ENCODE results near the gene HSD17B12.

Gene HSD17B12

DNA sequence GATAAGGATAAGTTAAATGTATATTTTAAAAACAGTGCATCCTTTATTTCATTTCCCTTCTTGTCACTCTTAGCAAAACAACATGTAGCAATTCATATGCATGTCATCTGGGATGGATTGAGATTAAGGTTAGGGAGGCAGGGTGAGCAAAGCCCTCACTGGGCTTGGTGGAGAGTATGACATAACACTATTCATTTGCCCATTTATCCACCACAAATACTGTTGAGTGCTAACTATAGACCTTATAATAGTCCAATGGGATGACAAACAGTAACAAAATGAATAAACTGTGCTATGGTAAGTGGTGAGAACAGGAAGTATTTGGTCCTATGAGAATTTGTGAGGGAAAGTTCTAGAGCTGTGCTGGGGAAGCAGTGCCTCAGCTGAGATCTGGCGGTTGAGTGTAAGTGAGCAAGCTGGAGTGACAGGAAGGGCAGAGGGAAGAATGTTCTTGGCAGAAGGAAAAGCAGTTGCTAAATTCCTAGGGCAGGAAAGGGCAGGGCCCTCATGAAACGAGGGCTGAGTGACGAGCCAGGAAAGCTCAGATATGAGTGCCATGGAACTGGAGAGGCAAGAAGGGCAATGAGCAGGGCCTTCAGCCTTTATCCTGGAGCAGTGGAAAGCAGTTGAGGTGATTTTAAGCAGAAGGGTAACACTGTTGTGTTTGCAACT lies 6.7 kb downstream of the HSD17B12 start:
- WGBS, 2 experiments = 88 to 89% methylated on average over 3 of the region's 3 CpGs
- no peaks in the 10 kb centered on the region for H3K9me3 ChIP-seq (ENCODE audit: control insufficient read depth, low read length)
- no peaks in the 10 kb centered on the region for H3K36me3 ChIP-seq (ENCODE audit: control insufficient read depth, insufficient read depth, low read length)
- H3K27ac ChIP-seq (ENCODE audit: insufficient read depth, low read depth, low read length, poor library complexity, severe bottlenecking) = no peak overlapping the region
- no peaks in the 10 kb centered on the region for H3K27me3 ChIP-seq (ENCODE audit: control insufficient read depth, insufficient read depth, low read length, poor library complexity, severe bottlenecking)
- no peaks in the 10 kb centered on the region for H3K4me1 ChIP-seq (ENCODE audit: control insufficient read depth, insufficient read depth, low read length)
- no peak overlapping the region for H3K4me3 ChIP-seq (ENCODE audit: insufficient read depth, low read depth, low read length)

DNA sequence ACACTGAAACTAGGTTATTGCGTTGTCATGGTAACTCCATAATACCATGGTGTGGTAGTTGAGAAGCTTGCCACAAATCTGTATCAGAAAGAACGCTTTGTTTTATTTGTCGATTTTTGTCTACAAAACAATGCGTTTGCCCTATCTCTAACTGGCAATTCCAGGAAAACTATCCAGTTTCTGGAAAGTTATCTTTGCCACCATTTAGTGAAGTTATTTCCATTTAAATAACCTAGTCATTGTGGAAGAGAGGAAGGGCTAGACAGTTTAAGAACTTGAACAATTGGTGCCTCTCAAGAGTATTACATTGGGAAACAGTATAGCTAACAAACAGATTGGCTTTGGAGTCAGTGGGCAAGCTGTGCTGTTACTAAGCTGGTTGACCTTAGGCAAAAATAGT lies 7.9 kb downstream of the HSD17B12 start:
- H3K4me3 ChIP-seq (ENCODE audit: insufficient read depth, low read depth, low read length) = no peak overlapping the region
- H3K9me3 ChIP-seq (ENCODE audit: control insufficient read depth, low read length) = no peaks in the 10 kb centered on the region
- H3K4me1 ChIP-seq (ENCODE audit: control insufficient read depth, insufficient read depth, low read length) = no peaks in the 10 kb centered on the region
- H3K27ac ChIP-seq (ENCODE audit: insufficient read depth, low read depth, low read length, poor library complexity, severe bottlenecking) = no peak overlapping the region
- no peaks in the 10 kb centered on the region for H3K27me3 ChIP-seq (ENCODE audit: control insufficient read depth, insufficient read depth, low read length, poor library complexity, severe bottlenecking)
- WGBS, 2 experiments = 70 to 74% methylated on average over 4 of the region's 4 CpGs
- H3K36me3 ChIP-seq (ENCODE audit: control insufficient read depth, insufficient read depth, low read length) = no peaks in the 10 kb centered on the region

DNA sequence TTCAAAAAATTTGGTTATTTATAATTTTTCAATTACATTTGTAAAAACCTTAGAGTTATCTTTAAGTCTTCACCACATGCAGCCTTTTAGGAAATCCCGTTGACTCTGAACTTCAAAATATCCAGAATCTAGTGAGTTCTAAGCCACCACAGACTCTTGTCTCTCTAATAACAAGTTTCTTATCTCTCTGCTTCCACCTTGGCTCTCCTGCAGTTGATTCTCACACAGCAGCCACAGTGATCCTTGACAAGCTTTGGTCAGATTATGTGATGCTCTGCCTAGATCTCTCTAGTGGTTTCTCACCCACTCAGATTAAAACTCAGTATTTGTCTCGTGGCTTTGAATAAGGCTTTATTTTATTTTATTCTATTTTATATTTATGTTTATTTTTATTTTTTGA lies 8.6 kb downstream of the HSD17B12 start:
- Histone ChIP-seq H3K27ac (ENCODE audit: insufficient read depth, low read depth, low read length, poor library complexity, severe bottlenecking) (no peak overlapping the region), H3K4me3 (ENCODE audit: insufficient read depth, low read depth, low read length) (no peak overlapping the region), H3K36me3 (ENCODE audit: control insufficient read depth, insufficient read depth, low read length) (no peaks in the 10 kb centered on the region), H3K9me3 (ENCODE audit: control insufficient read depth, low read length) (no peaks in the 10 kb centered on the region), H3K4me1 (ENCODE audit: control insufficient read depth, insufficient read depth, low read length) (no peaks in the 10 kb centered on the region), H3K27me3 (ENCODE audit: control insufficient read depth, insufficient read depth, low read length, poor library complexity, severe bottlenecking) (no peaks in the 10 kb centered on the region)
- 91 to 98% methylated on average over 1 of the region's 2 CpGs for WGBS, 2 experiments

- Histone ChIP-seq H3K9me3 (ENCODE audit: control insufficient read depth, low read length) (no peaks in the 10 kb centered on the region), H3K36me3 (ENCODE audit: control insufficient read depth, insufficient read depth, low read length) (no peaks in the 10 kb centered on the region), H3K4me1 (ENCODE audit: control insufficient read depth, insufficient read depth, low read length) (no peaks in the 10 kb centered on the region), H3K4me3 (ENCODE audit: insufficient read depth, low read depth, low read length) (no peak overlapping the region), H3K27me3 (ENCODE audit: control insufficient read depth, insufficient read depth, low read length, poor library complexity, severe bottlenecking) (no peaks in the 10 kb centered on the region), H3K27ac (ENCODE audit: insufficient read depth, low read depth, low read length, poor library complexity, severe bottlenecking) (no peak overlapping the region)
- WGBS, 2 experiments = 93 to 95% methylated on average over 6 of the region's 6 CpGs
These were observed 10.6 kb downstream of the HSD17B12 start for GRCh38 chr11:43690929-43691725.

DNA sequence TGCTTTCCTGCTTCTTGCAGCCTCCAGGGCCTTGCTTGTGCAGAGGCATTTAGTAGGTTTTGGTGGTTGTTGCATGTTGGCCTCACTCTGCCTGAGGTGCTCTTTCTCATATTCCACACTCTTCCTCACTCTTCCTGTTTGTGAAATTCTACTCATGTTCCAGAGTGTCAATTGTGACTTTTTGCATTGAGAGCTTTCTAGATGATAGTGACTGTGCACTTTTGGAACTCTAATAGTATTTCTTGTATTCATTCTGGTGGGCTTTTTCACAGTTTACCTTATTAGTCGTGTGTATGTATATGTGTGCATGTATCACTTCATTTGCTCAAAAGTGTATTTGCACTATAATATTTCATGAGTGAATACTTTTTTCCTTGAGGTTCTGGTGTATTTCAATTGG lies 11.3 kb downstream of the HSD17B12 start:
- no peaks in the 10 kb centered on the region for H3K36me3 ChIP-seq (ENCODE audit: control insufficient read depth, insufficient read depth, low read length)
- WGBS, 2 experiments = 100% methylated on average over 1 of the region's 1 CpG; no CpG with 5 or more reads in 1 of the 2 experiments
- H3K4me1 ChIP-seq (ENCODE audit: control insufficient read depth, insufficient read depth, low read length) = no peaks in the 10 kb centered on the region
- no peaks in the 10 kb centered on the region for H3K9me3 ChIP-seq (ENCODE audit: control insufficient read depth, low read length)
- H3K27me3 ChIP-seq (ENCODE audit: control insufficient read depth, insufficient read depth, low read length, poor library complexity, severe bottlenecking) = no peaks in the 10 kb centered on the region
- H3K27ac ChIP-seq (ENCODE audit: insufficient read depth, low read depth, low read length, poor library complexity, severe bottlenecking) = no peak overlapping the region
- H3K4me3 ChIP-seq (ENCODE audit: insufficient read depth, low read depth, low read length) = no peak overlapping the region

GRCh38 chr11:43693069-43693468 lies 12.5 kb downstream of the HSD17B12 start:
- no peak overlapping the region for H3K4me3 ChIP-seq (ENCODE audit: insufficient read depth, low read depth, low read length)
- H3K27ac ChIP-seq (ENCODE audit: insufficient read depth, low read depth, low read length, poor library complexity, severe bottlenecking) = no peak overlapping the region
- WGBS, 2 experiments = 95 to 98% methylated on average over 2 of the region's 2 CpGs
- no peaks in the 10 kb centered on the region for H3K9me3 ChIP-seq (ENCODE audit: control insufficient read depth, low read length)
- no peaks in the 10 kb centered on the region for H3K4me1 ChIP-seq (ENCODE audit: control insufficient read depth, insufficient read depth, low read length)
- no peaks in the 10 kb centered on the region for H3K36me3 ChIP-seq (ENCODE audit: control insufficient read depth, insufficient read depth, low read length)
- no peaks in the 10 kb centered on the region for H3K27me3 ChIP-seq (ENCODE audit: control insufficient read depth, insufficient read depth, low read length, poor library complexity, severe bottlenecking)

GRCh38 chr11:43693731-43694130 lies 13.2 kb downstream of the HSD17B12 start:
- Histone ChIP-seq H3K36me3 (ENCODE audit: control insufficient read depth, insufficient read depth, low read length) (no peaks in the 10 kb centered on the region), H3K27me3 (ENCODE audit: control insufficient read depth, insufficient read depth, low read length, poor library complexity, severe bottlenecking) (no peaks in the 10 kb centered on the region), H3K4me3 (ENCODE audit: insufficient read depth, low read depth, low read length) (no peak overlapping the region), H3K27ac (ENCODE audit: insufficient read depth, low read depth, low read length, poor library complexity, severe bottlenecking) (no peak overlapping the region), H3K9me3 (ENCODE audit: control insufficient read depth, low read length) (no peaks in the 10 kb centered on the region), H3K4me1 (ENCODE audit: control insufficient read depth, insufficient read depth, low read length) (no peaks in the 10 kb centered on the region)
- WGBS, 2 experiments = 85 to 91% methylated on average over 3 of the region's 3 CpGs

- H3K36me3 ChIP-seq (ENCODE audit: control insufficient read depth, insufficient read depth, low read length) = no peaks in the 10 kb centered on the region
- no peaks in the 10 kb centered on the region for H3K4me1 ChIP-seq (ENCODE audit: control insufficient read depth, insufficient read depth, low read length)
- no peaks in the 10 kb centered on the region for H3K9me3 ChIP-seq (ENCODE audit: control insufficient read depth, low read length)
- H3K27me3 ChIP-seq (ENCODE audit: control insufficient read depth, insufficient read depth, low read length, poor library complexity, severe bottlenecking) = no peaks in the 10 kb centered on the region
- no peak overlapping the region for H3K27ac ChIP-seq (ENCODE audit: insufficient read depth, low read depth, low read length, poor library complexity, severe bottlenecking)
- WGBS, 2 experiments = 93 to 99% methylated on average over 2 of the region's 2 CpGs
- H3K4me3 ChIP-seq (ENCODE audit: insufficient read depth, low read depth, low read length) = no peak overlapping the region
These were observed 13.9 kb downstream of the HSD17B12 start for GRCh38 chr11:43694477-43694876.

DNA sequence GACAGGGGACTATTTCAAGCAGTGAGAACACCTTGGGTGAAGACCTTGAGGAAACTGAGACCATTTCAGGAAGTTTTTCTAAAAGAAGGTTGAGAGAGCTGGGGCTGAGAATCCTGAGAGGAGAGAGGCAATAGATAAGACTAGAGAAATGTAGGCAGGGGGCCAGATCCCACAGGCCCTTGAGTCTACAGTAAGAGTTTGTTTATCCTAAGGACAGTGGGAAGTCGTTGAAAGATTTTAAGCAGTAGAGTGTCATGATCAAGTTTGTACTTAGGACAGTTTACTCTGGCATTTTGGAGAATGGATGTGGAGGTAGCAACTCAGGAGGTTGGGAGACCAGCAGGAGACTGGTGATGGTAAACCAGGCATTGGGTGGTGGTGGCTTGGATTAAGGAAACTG lies 17.1 kb downstream of the HSD17B12 start:
- Histone ChIP-seq H3K36me3 (ENCODE audit: control insufficient read depth, insufficient read depth, low read length) (no peaks in the 10 kb centered on the region), H3K27me3 (ENCODE audit: control insufficient read depth, insufficient read depth, low read length, poor library complexity, severe bottlenecking) (no peaks in the 10 kb centered on the region), H3K4me3 (ENCODE audit: insufficient read depth, low read depth, low read length) (no peak overlapping the region), H3K4me1 (ENCODE audit: control insufficient read depth, insufficient read depth, low read length) (no peaks in the 10 kb centered on the region), H3K9me3 (ENCODE audit: control insufficient read depth, low read length) (no peaks in the 10 kb centered on the region), H3K27ac (ENCODE audit: insufficient read depth, low read depth, low read length, poor library complexity, severe bottlenecking) (no peak overlapping the region)
- WGBS, 2 experiments = 87 to 91% methylated on average over 1 of the region's 1 CpG

DNA sequence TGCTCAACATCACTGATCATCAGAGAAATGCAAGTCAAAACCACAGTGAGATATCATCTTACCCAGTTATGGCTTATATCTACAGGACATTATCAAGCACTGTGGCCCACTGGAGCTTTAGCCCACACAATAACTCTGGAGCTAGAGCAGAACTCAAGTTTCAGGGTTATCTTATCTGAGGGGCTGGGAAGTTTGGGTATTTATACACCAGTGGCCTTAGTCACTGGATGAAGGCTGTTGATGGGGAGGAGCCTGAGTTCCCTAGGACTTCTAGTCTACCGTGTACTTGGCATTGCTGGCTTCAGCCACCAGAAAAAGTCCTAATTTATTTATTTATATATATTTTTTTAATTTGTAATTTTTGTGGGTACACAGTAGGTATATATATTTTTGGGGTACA lies 19.3 kb downstream of the HSD17B12 start:
- no peaks in the 10 kb centered on the region for H3K27me3 ChIP-seq (ENCODE audit: control insufficient read depth, insufficient read depth, low read length, poor library complexity, severe bottlenecking)
- H3K9me3 ChIP-seq (ENCODE audit: control insufficient read depth, low read length) = no peaks in the 10 kb centered on the region
- no peaks in the 10 kb centered on the region for H3K36me3 ChIP-seq (ENCODE audit: control insufficient read depth, insufficient read depth, low read length)
- H3K4me1 ChIP-seq (ENCODE audit: control insufficient read depth, insufficient read depth, low read length) = no peaks in the 10 kb centered on the region
- 100% methylated on average over 1 of the region's 1 CpG; no CpG with 5 or more reads in 1 of the 2 experiments for WGBS, 2 experiments
- no peak overlapping the region for H3K27ac ChIP-seq (ENCODE audit: insufficient read depth, low read depth, low read length, poor library complexity, severe bottlenecking)
- no peak overlapping the region for H3K4me3 ChIP-seq (ENCODE audit: insufficient read depth, low read depth, low read length)
